ENCODE data around the gene SCYGR3.

Gene SCYGR3

GRCh38 chr2:227576110-227576509 is 38.5 kb downstream of the SCYGR3 start:
- no peak for TF ChIP-seq CTCF (IDR thresholded peaks at IDR 0.05; ENCODE audit: insufficient read depth, low read depth, low read length, missing control alignments)
- H3K4me3 ChIP-seq (ENCODE audit: low read length): no peak overlapping the region
- DNase-seq (ENCODE audit: low read depth): peak; percentile 11

- TF ChIP-seq CTCF (IDR thresholded peaks at IDR 0.05; ENCODE audit: insufficient read depth, low read depth, low read length, missing control alignments): no peak
- H3K4me3 ChIP-seq (ENCODE audit: low read length): no peak overlapping the region
- no peak for DNase-seq (ENCODE audit: low read depth)
These were observed 44.0 kb downstream of the SCYGR3 start for GRCh38 chr2:227570615-227571014.

- no peak for TF ChIP-seq CTCF (IDR thresholded peaks at IDR 0.05; ENCODE audit: insufficient read depth, low read depth, low read length, missing control alignments)
- no peak overlapping the region for H3K4me3 ChIP-seq (ENCODE audit: low read length)
- no peak for DNase-seq (ENCODE audit: low read depth)
These were observed 45.8 kb downstream of the SCYGR3 start for GRCh38 chr2:227568852-227569169.

GRCh38 chr2:227566012-227566411 is 48.6 kb downstream of the SCYGR3 start:
- no peak for TF ChIP-seq CTCF (IDR thresholded peaks at IDR 0.05; ENCODE audit: insufficient read depth, low read depth, low read length, missing control alignments)
- no peak for DNase-seq (ENCODE audit: low read depth)
- no peak overlapping the region for H3K4me3 ChIP-seq (ENCODE audit: low read length)

- no peak for DNase-seq (ENCODE audit: low read depth)
- no peak overlapping the region for H3K4me3 ChIP-seq (ENCODE audit: low read length)
- no peak for TF ChIP-seq CTCF (IDR thresholded peaks at IDR 0.05; ENCODE audit: insufficient read depth, low read depth, low read length, missing control alignments)
These were observed 49.6 kb downstream of the SCYGR3 start for GRCh38 chr2:227565080-227565479.

Data from epithelial cell of esophagus (primary cell).